Mesendoderm (in vitro differentiated cells): Measurements from ENCODE around the gene TSPAN16.

Experiments used
- DNase-seq: peaks from one replicate; pipeline ENCODE4 v3.0.0; 2013
- H2AK5ac ChIP-seq: 2 replicates; pipeline ENCODE4 v1.6.1; 2013; ENCODE audit warnings: low read length, inconsistent platforms
- H2BK120ac ChIP-seq: 2 replicates; pipeline ENCODE4 v1.6.1; 2013; ENCODE audit warnings: low read depth, mild to moderate bottlenecking, low read length, moderate library complexity, mixed read lengths
- H2BK15ac ChIP-seq: replicated peaks from 2 replicates; pipeline ENCODE4 v1.6.1; 2013; ENCODE audit warnings: low read depth, mild to moderate bottlenecking, moderate library complexity
- H2BK5ac ChIP-seq: 2 replicates; pipeline ENCODE4 v1.6.1; 2013; ENCODE audit warnings: low read length, inconsistent platforms
- H3K18ac ChIP-seq: 2 replicates; pipeline ENCODE4 v1.6.1; 2013; ENCODE audit warnings: mild to moderate bottlenecking, low read length, mixed read lengths
- H3K23ac ChIP-seq: one replicate; pipeline ENCODE4 v1.6.1; 2013; ENCODE audit warnings: low read length
- H3K27ac ChIP-seq: 2 replicates; pipeline ENCODE4 v1.5.1; 2013; ENCODE audit warnings: low read depth, mild to moderate bottlenecking, inconsistent platforms, low read length, moderate library complexity
- H3K27me3 ChIP-seq: 2 replicates; pipeline ENCODE4 v1.6.1; 2013; ENCODE audit warnings: low read length, control low read depth, mild to moderate bottlenecking, inconsistent platforms; ENCODE audit not compliant: insufficient read depth, poor library complexity
- H3K36me3 ChIP-seq: 2 replicates; pipeline ENCODE4 v1.6.1; 2013; ENCODE audit warnings: low read length, inconsistent platforms; ENCODE audit not compliant: control insufficient read depth, insufficient read depth
- H3K4ac ChIP-seq: one replicate; pipeline ENCODE4 v1.6.1; 2013; ENCODE audit warnings: low read depth, mild to moderate bottlenecking, low read length, moderate library complexity
- H3K4me1 ChIP-seq: 2 replicates; pipeline ENCODE4 v1.6.1; 2013; ENCODE audit warnings: low read depth, low read length, inconsistent platforms; ENCODE audit not compliant: control insufficient read depth
- H3K4me2 ChIP-seq: 2 replicates; pipeline ENCODE4 v1.6.1; 2013; ENCODE audit warnings: low read length
- H3K4me3 ChIP-seq: 2 replicates; pipeline ENCODE4 v1.5.1; 2013; ENCODE audit warnings: mild to moderate bottlenecking, low read length
- H3K56ac ChIP-seq: one replicate; pipeline ENCODE4 v1.6.1; 2013; ENCODE audit warnings: low read length
- H3K79me1 ChIP-seq: 2 replicates; pipeline ENCODE4 v1.6.1; 2013; ENCODE audit warnings: low read length, inconsistent platforms
- H3K79me2 ChIP-seq: 2 replicates; pipeline ENCODE4 v1.6.1; 2013; ENCODE audit warnings: mild to moderate bottlenecking, low read length; ENCODE audit not compliant: control insufficient read depth, insufficient read depth
- H3K9ac ChIP-seq: 2 replicates; pipeline ENCODE4 v1.6.1; 2013; ENCODE audit warnings: low read length, inconsistent platforms
- H4K5ac ChIP-seq: one replicate; pipeline ENCODE4 v1.6.1; 2013; ENCODE audit warnings: low read length
- H4K8ac ChIP-seq: one replicate; pipeline ENCODE4 v1.6.1; 2013; ENCODE audit warnings: low read depth, mild to moderate bottlenecking, control low read depth, low read length, moderate library complexity
- WGBS: extraction: QIAGEN DNeasy Blood & Tissue Kit; methylation state at CpG from one replicate; pipeline ENCODE4 v1.1.7; 2013; ENCODE audit warnings: low lambda C conversion rate, missing lambda C conversion rate; ENCODE audit not compliant: insufficient coverage; ENCODE audit errors: extremely low coverage; 5-methylcytosine and 5-hydroxymethylcytosine counted together

TSPAN16 gene

GRCh38 chr19:11265177-11265784 lies 30.7 kb upstream of the TSPAN16 start:
- no peak overlapping the region for H2AK5ac ChIP-seq
- no peak overlapping the region for H2BK5ac ChIP-seq
- no peak overlapping the region for H3K27ac ChIP-seq
- no peak overlapping the region for H3K56ac ChIP-seq
- H3K4me3 ChIP-seq = no peak overlapping the region
- no peak overlapping the region for H4K8ac ChIP-seq
- no peak overlapping the region for H3K4me2 ChIP-seq
- H3K79me2 ChIP-seq = no peaks in the 10 kb centered on the region
- H3K79me1 ChIP-seq = no peaks in the 10 kb centered on the region
- no peak overlapping the region for H4K5ac ChIP-seq
- no peak overlapping the region for H3K18ac ChIP-seq
- H3K27me3 ChIP-seq = no peaks in the 10 kb centered on the region
- H3K4ac ChIP-seq = no peak overlapping the region
- no peaks in the 10 kb centered on the region for H3K36me3 ChIP-seq
- WGBS = no CpG with 5 or more reads among the region's 6 CpGs
- H3K4me1 ChIP-seq = no peaks in the 10 kb centered on the region
- H3K9ac ChIP-seq = no peak overlapping the region
- H3K23ac ChIP-seq = no peak overlapping the region
- H2BK120ac ChIP-seq = no peak overlapping the region
- H2BK15ac ChIP-seq = no peak overlapping the region
- DNase-seq = no peak

DNA sequence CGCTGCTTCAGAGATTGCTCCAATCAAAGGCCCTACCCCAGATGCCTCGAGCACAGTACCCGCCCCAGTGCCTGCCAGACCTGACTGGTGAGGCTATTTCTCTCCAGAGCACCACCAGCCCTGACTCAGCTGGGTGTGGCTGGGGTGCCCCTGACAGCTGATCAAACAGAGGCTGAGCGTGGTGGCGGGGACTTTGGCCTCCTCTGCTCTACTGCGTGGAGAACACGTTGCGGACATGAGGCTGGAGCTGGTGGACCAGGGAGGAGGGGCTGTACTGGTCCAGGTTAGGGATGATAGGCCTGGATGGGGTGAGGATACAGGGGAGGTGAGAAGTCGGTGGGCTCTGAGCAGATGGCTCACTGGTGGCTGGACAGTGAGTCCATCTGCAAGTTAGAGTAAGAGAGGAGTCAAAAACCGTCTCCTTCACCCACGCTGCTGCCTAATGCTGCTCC lies 30.1 kb upstream of the TSPAN16 start:
- no peak overlapping the region for H3K4ac ChIP-seq
- H3K27me3 ChIP-seq = no peaks in the 10 kb centered on the region
- WGBS = no CpG with 5 or more reads among the region's 11 CpGs
- no peak overlapping the region for H4K8ac ChIP-seq
- no peak overlapping the region for H3K56ac ChIP-seq
- H2BK5ac ChIP-seq = no peak overlapping the region
- no peaks in the 10 kb centered on the region for H3K4me1 ChIP-seq
- H4K5ac ChIP-seq = no peak overlapping the region
- no peak overlapping the region for H2BK120ac ChIP-seq
- H3K27ac ChIP-seq = no peak overlapping the region
- no peak for DNase-seq
- no peak overlapping the region for H3K4me2 ChIP-seq
- H3K79me2 ChIP-seq = no peaks in the 10 kb centered on the region
- no peaks in the 10 kb centered on the region for H3K36me3 ChIP-seq
- H2AK5ac ChIP-seq = no peak overlapping the region
- no peak overlapping the region for H3K18ac ChIP-seq
- H3K79me1 ChIP-seq = no peaks in the 10 kb centered on the region
- H3K4me3 ChIP-seq = no peak overlapping the region
- no peak overlapping the region for H3K9ac ChIP-seq
- no peak overlapping the region for H3K23ac ChIP-seq
- no peak overlapping the region for H2BK15ac ChIP-seq

GRCh38 chr19:11267316-11268085 lies 28.5 kb upstream of the TSPAN16 start:
- Histone ChIP-seq H3K4me2 (no peak overlapping the region), H3K4me1 (no peaks in the 10 kb centered on the region), H3K36me3 (no peaks in the 10 kb centered on the region), H3K27me3 (no peaks in the 10 kb centered on the region), H2BK15ac (no peak overlapping the region), H3K18ac (no peak overlapping the region), H3K27ac (no peak overlapping the region), H3K79me1 (no peaks in the 10 kb centered on the region), H3K9ac (no peak overlapping the region), H3K4ac (no peak overlapping the region), H3K79me2 (no peaks in the 10 kb centered on the region), H2BK120ac (no peak overlapping the region), H2BK5ac (no peak overlapping the region), H4K8ac (no peak overlapping the region), H3K4me3 (no peak overlapping the region), H4K5ac (no peak overlapping the region), H3K56ac (no peak overlapping the region), H3K23ac (no peak overlapping the region), H2AK5ac (no peak overlapping the region)
- WGBS = no CpG with 5 or more reads among the region's 10 CpGs
- DNase-seq = no peak

DNA sequence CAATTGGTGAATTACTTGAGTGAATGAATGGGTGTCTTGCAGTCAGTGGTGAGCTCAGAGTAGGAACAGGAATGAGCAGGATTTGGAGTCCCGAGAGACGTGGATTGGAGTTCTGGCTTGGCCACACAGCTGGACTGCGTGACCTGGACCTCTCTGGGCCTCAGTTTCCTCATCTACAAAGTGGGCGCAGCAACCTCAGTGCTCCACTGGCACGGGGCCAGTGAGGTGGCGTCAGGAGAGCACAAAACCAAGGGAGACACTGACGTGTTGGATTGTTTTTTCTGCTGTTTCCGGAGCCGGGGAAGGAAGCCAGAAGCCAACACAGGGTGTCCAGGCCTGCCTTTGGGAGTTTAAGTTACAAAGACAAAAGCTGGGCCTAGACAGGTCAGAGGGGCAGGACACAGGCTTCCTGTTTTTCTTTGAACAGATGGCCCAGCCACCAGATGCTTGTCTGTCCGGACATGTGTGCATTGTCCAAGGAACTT lies 27.1 kb upstream of the TSPAN16 start:
- H3K27ac ChIP-seq = no peak overlapping the region
- no peak overlapping the region for H4K8ac ChIP-seq
- no peak overlapping the region for H3K4me2 ChIP-seq
- no peak overlapping the region for H3K18ac ChIP-seq
- no peak for DNase-seq
- H2BK5ac ChIP-seq = no peak overlapping the region
- no peak overlapping the region for H2AK5ac ChIP-seq
- no peak overlapping the region for H3K56ac ChIP-seq
- H2BK120ac ChIP-seq = no peak overlapping the region
- no peaks in the 10 kb centered on the region for H3K36me3 ChIP-seq
- H4K5ac ChIP-seq = no peak overlapping the region
- WGBS = no CpG with 5 or more reads among the region's 10 CpGs
- no peak overlapping the region for H2BK15ac ChIP-seq
- H3K79me1 ChIP-seq = no peaks in the 10 kb centered on the region
- no peak overlapping the region for H3K23ac ChIP-seq
- H3K9ac ChIP-seq = no peak overlapping the region
- no peaks in the 10 kb centered on the region for H3K79me2 ChIP-seq
- H3K27me3 ChIP-seq = no peaks in the 10 kb centered on the region
- no peak overlapping the region for H3K4ac ChIP-seq
- H3K4me1 ChIP-seq = no peaks in the 10 kb centered on the region
- no peak overlapping the region for H3K4me3 ChIP-seq

- H3K56ac ChIP-seq = no peak overlapping the region
These were observed 26.6 kb upstream of the TSPAN16 start for GRCh38 chr19:11269408-11269807.

More at GRCh38 chr19:11269408-11269807, 26.6 kb upstream of the TSPAN16 start:
- H3K4ac ChIP-seq = no peak overlapping the region
- no peaks in the 10 kb centered on the region for H3K79me1 ChIP-seq
- DNase-seq = no peak
- H3K4me3 ChIP-seq = no peak overlapping the region
- H2BK120ac ChIP-seq = no peak overlapping the region
- no CpG with 5 or more reads among the region's 7 CpGs for WGBS
- H3K36me3 ChIP-seq = no peaks in the 10 kb centered on the region
- H3K18ac ChIP-seq = no peak overlapping the region
- no peak overlapping the region for H4K5ac ChIP-seq
- no peak overlapping the region for H2BK15ac ChIP-seq
- no peaks in the 10 kb centered on the region for H3K4me1 ChIP-seq
- H3K27ac ChIP-seq = no peak overlapping the region
- no peak overlapping the region for H3K9ac ChIP-seq
- H2BK5ac ChIP-seq = no peak overlapping the region
- no peak overlapping the region for H3K23ac ChIP-seq
- H2AK5ac ChIP-seq = no peak overlapping the region
- H4K8ac ChIP-seq = no peak overlapping the region
- H3K79me2 ChIP-seq = no peaks in the 10 kb centered on the region
- H3K4me2 ChIP-seq = no peak overlapping the region
- no peaks in the 10 kb centered on the region for H3K27me3 ChIP-seq
